ENCODE results near the gene USP35. TPM values are rescaled to one million over a fixed set of nuclear protein-coding genes. Genes with fewer than 3 reads are reported as not detected.
A peak's percentile ranks its signal among the peaks of the same experiment; 100 is the strongest.

USP35 gene
- total RNA-seq, 2 experiments from 2014 or later: 8.5 to 10.6 TPM

- H3K4me1 Mint-ChIP-seq: peaks cover 15% of the 10 kb centered on the region
- no peaks in the 10 kb centered on the region for H3K9me3 Mint-ChIP-seq (ENCODE audit: low read depth)
- CTCF ChIA-PET: no interaction called here
- no peak for ATAC-seq
- no peak overlapping the region for H3K4me3 Mint-ChIP-seq
- no peak overlapping the region for H3K27ac Mint-ChIP-seq
- no peaks in the 10 kb centered on the region for H3K27me3 Mint-ChIP-seq
- no peak for DNase-seq
- peaks cover 7% of the 10 kb centered on the region for H3K36me3 Mint-ChIP-seq
Measured at GRCh38 chr11:78195917-78196560, 7.3 kb downstream of the USP35 start.

GRCh38 chr11:78196661-78197091, 8.0 kb downstream of the USP35 start:
- Mint-ChIP-seq H3K36me3 (peaks cover 7% of the 10 kb centered on the region), H3K27ac (no peak overlapping the region), H3K9me3 (ENCODE audit: low read depth) (no peaks in the 10 kb centered on the region), H3K27me3 (no peaks in the 10 kb centered on the region), H3K4me3 (no peak overlapping the region), H3K4me1 (peaks cover 18% of the 10 kb centered on the region)
- CTCF ChIA-PET: no interaction called here
- no peak for ATAC-seq
- no peak for DNase-seq

- H3K4me1 Mint-ChIP-seq: peaks cover 28% of the 10 kb centered on the region
- no peak overlapping the region for H3K27ac Mint-ChIP-seq
- peaks cover 8% of the 10 kb centered on the region for H3K36me3 Mint-ChIP-seq
- H3K27me3 Mint-ChIP-seq: no peaks in the 10 kb centered on the region
- ATAC-seq (no peak), DNase-seq (no peak)
- no peak overlapping the region for H3K4me3 Mint-ChIP-seq
- CTCF ChIA-PET: no interaction called here
- H3K9me3 Mint-ChIP-seq (ENCODE audit: low read depth): no peaks in the 10 kb centered on the region
Measured at GRCh38 chr11:78197816-78198215, 9.1 kb downstream of the USP35 start.

- H3K9me3 Mint-ChIP-seq (ENCODE audit: low read depth): no peaks in the 10 kb centered on the region
- no peak overlapping the region for H3K4me3 Mint-ChIP-seq
- CTCF ChIA-PET: no interaction called here
- peaks cover 31% of the 10 kb centered on the region for H3K4me1 Mint-ChIP-seq
- no peaks in the 10 kb centered on the region for H3K27me3 Mint-ChIP-seq
- no peak overlapping the region for H3K27ac Mint-ChIP-seq
- DNase-seq: no peak
- no peak for ATAC-seq
- peaks cover 8% of the 10 kb centered on the region for H3K36me3 Mint-ChIP-seq
Measured at GRCh38 chr11:78199015-78199652, 10.4 kb downstream of the USP35 start.

GRCh38 chr11:78199653-78200015, 10.9 kb downstream of the USP35 start:
- DNase-seq (no peak), ATAC-seq (no peak)
- Mint-ChIP-seq H3K27me3 (no peaks in the 10 kb centered on the region), H3K27ac (no peak overlapping the region), H3K36me3 (peaks cover 11% of the 10 kb centered on the region), H3K4me1 (peaks cover 29% of the 10 kb centered on the region), H3K4me3 (no peak overlapping the region), H3K9me3 (ENCODE audit: low read depth) (no peaks in the 10 kb centered on the region)
- CTCF ChIA-PET: no interaction called here

GRCh38 chr11:78200061-78200460, 11.3 kb downstream of the USP35 start:
- H3K9me3 Mint-ChIP-seq (ENCODE audit: low read depth): no peaks in the 10 kb centered on the region
- no peak overlapping the region for H3K27ac Mint-ChIP-seq
- H3K4me1 Mint-ChIP-seq: peaks cover 28% of the 10 kb centered on the region
- H3K36me3 Mint-ChIP-seq: peaks cover 11% of the 10 kb centered on the region
- no peaks in the 10 kb centered on the region for H3K27me3 Mint-ChIP-seq
- no peak for DNase-seq
- ATAC-seq: no peak
- H3K4me3 Mint-ChIP-seq: no peak overlapping the region
- CTCF ChIA-PET: no interaction called here

GRCh38 chr11:78200553-78200952, 11.8 kb downstream of the USP35 start:
- peaks cover 28% of the 10 kb centered on the region for H3K4me1 Mint-ChIP-seq
- CTCF ChIA-PET: no interaction called here

GRCh38 chr11:78201096-78201818, 12.5 kb downstream of the USP35 start:
- CTCF ChIA-PET: interaction anchor here (1.0 to 2.2 kb wide), 2 partner anchors 11 to 363 kb away, joined by 5 to 7 read pairs; no protein-coding TSS in a partner anchor
- H3K36me3 Mint-ChIP-seq: peaks cover 11% of the 10 kb centered on the region
- no peak for ATAC-seq

More at GRCh38 chr11:78200553-78200952, 11.8 kb downstream of the USP35 start:
- Mint-ChIP-seq H3K4me3 (no peak overlapping the region), H3K27me3 (no peaks in the 10 kb centered on the region), H3K27ac (no peak overlapping the region), H3K36me3 (peaks cover 11% of the 10 kb centered on the region), H3K9me3 (ENCODE audit: low read depth) (no peaks in the 10 kb centered on the region)
- ATAC-seq: no peak
- DNase-seq: no peak

GRCh38 chr11:78202733-78203167, 14.0 kb downstream of the USP35 start:
- Mint-ChIP-seq H3K4me1 (peaks cover 28% of the 10 kb centered on the region), H3K4me3 (peak overlapping the region; percentile 68), H3K36me3 (peaks cover 11% of the 10 kb centered on the region), H3K27me3 (no peaks in the 10 kb centered on the region), H3K27ac (peak overlapping the region; percentile 91), H3K9me3 (ENCODE audit: low read depth) (no peaks in the 10 kb centered on the region)
- DNase-seq: peak; percentile 67
- CTCF ChIA-PET: interaction anchor here (1.0 to 2.2 kb wide), 7 partner anchors 9 to 362 kb away, joined by 3 to 7 read pairs (median 4); partner anchors contain the start of genes GAB2, KCTD21 and USP35
- ATAC-seq: peak; percentile 91

More at GRCh38 chr11:78201096-78201818, 12.5 kb downstream of the USP35 start:
- no peak for DNase-seq
- H3K9me3 Mint-ChIP-seq (ENCODE audit: low read depth): no peaks in the 10 kb centered on the region
- H3K4me1 Mint-ChIP-seq: peaks cover 28% of the 10 kb centered on the region
- H3K27me3 Mint-ChIP-seq: no peaks in the 10 kb centered on the region
- no peak overlapping the region for H3K4me3 Mint-ChIP-seq
- peak overlapping the region; percentile 39 for H3K27ac Mint-ChIP-seq

GRCh38 chr11:78203184-78203583, 14.5 kb downstream of the USP35 start:
- H3K4me3 Mint-ChIP-seq: peak overlapping the region; percentile 68
- ATAC-seq (peak; percentile 58), DNase-seq (peak; percentile 55)
- H3K27me3 Mint-ChIP-seq: no peaks in the 10 kb centered on the region
- H3K27ac Mint-ChIP-seq: peak overlapping the region; percentile 91
- H3K9me3 Mint-ChIP-seq (ENCODE audit: low read depth): no peaks in the 10 kb centered on the region
- CTCF ChIA-PET: interaction anchor here (1.0 to 2.2 kb wide), 6 partner anchors 10 to 361 kb away, joined by 3 to 7 read pairs (median 4); partner anchors contain the start of genes KCTD21 and USP35
- H3K4me1 Mint-ChIP-seq: peaks cover 28% of the 10 kb centered on the region
- H3K36me3 Mint-ChIP-seq: peaks cover 11% of the 10 kb centered on the region

GRCh38 chr11:78205256-78205655, 16.5 kb downstream of the USP35 start:
- DNase-seq (no peak), ATAC-seq (no peak)
- H3K9me3 Mint-ChIP-seq (ENCODE audit: low read depth): no peaks in the 10 kb centered on the region
- peaks cover 11% of the 10 kb centered on the region for H3K36me3 Mint-ChIP-seq
- peaks cover 28% of the 10 kb centered on the region for H3K4me1 Mint-ChIP-seq
- H3K4me3 Mint-ChIP-seq: no peak overlapping the region
- CTCF ChIA-PET: no interaction called here
- H3K27ac Mint-ChIP-seq: no peak overlapping the region
- H3K27me3 Mint-ChIP-seq: no peaks in the 10 kb centered on the region

- no peak for DNase-seq
- Mint-ChIP-seq H3K27ac (no peak overlapping the region), H3K4me3 (no peak overlapping the region), H3K9me3 (ENCODE audit: low read depth) (no peaks in the 10 kb centered on the region), H3K36me3 (peaks cover 11% of the 10 kb centered on the region), H3K4me1 (peaks cover 28% of the 10 kb centered on the region), H3K27me3 (no peaks in the 10 kb centered on the region)
- no peak for ATAC-seq
- CTCF ChIA-PET: no interaction called here
Measured at GRCh38 chr11:78205691-78206090, 17.0 kb downstream of the USP35 start.

- Mint-ChIP-seq H3K27me3 (no peaks in the 10 kb centered on the region), H3K4me1 (peaks cover 12% of the 10 kb centered on the region), H3K27ac (no peak overlapping the region), H3K36me3 (peaks cover 23% of the 10 kb centered on the region), H3K4me3 (no peak overlapping the region), H3K9me3 (ENCODE audit: low read depth) (no peaks in the 10 kb centered on the region)
- CTCF ChIA-PET: interaction anchor here (1.3 kb wide), 1 partner anchor 20 kb away, joined by 4 read pairs; no protein-coding TSS in a partner anchor
- ATAC-seq (no peak), DNase-seq (no peak)
Measured at GRCh38 chr11:78207532-78208256, 19.0 kb downstream of the USP35 start.
